Common myeloid progenitor, CD34-positive (primary cell): ENCODE results near the gene SPDL1.
A peak's percentile ranks its signal among the peaks of the same experiment; 100 is the strongest.

Experiments
- CTCF ChIA-PET: fragments of 350-600 bp; sonication (Branson Sonifier 250); formaldehyde crosslinking; loops from one replicate; lab custom pipeline; 2021; ENCODE audit warnings: antibody characterized with exemption; lab: Charles Lee
- POLR2A ChIA-PET: fragments of 350-600 bp; sonication (Branson Sonifier 250); formaldehyde crosslinking; loops from one replicate; lab custom pipeline; 2021; ENCODE audit warnings: antibody characterized with exemption; lab: Charles Lee
- DNase-seq, 3 donors: peaks; one replicate each; pipeline versions ENCODE4 v3.0.0 to v3.0.0-alpha.2; 2013
- H3K27ac ChIP-seq, 2 experiments: 1 replicate in 1 of 2; 2 replicates in 1 of 2; pipeline ENCODE4 v1.7.0; 2013; ENCODE audit warnings: inconsistent platforms in 2 of 2, low read length in 2 of 2, mild to moderate bottlenecking in 2 of 2, low read depth in 1 of 2, moderate library complexity in 1 of 2; ENCODE audit not compliant: severe bottlenecking in 2 of 2, insufficient read depth in 1 of 2, poor library complexity in 1 of 2
- H3K27me3 ChIP-seq, 5 experiments: replicated peaks in 2 of 5; 1 replicate in 3 of 5; 2 replicates in 2 of 5; pipeline versions ENCODE4 v1.6.1 to v1.7.0; 2013; ENCODE audit warnings: low read length in 4 of 5, mild to moderate bottlenecking in 2 of 5, moderate library complexity in 2 of 5, inconsistent platforms in 1 of 5; ENCODE audit not compliant: insufficient read depth in 5 of 5, control insufficient read depth in 4 of 5
- H3K36me3 ChIP-seq, 4 experiments: 1 replicate in 2 of 4; 2 replicates in 2 of 4; pipeline versions ENCODE4 v1.6.1 to v1.7.0; 2013; ENCODE audit warnings: low read length in 3 of 4, control low read depth in 1 of 4, mild to moderate bottlenecking in 1 of 4; ENCODE audit not compliant: control insufficient read depth in 4 of 4, insufficient read depth in 4 of 4
- H3K4me1 ChIP-seq, 4 experiments: 1 replicate in 3 of 4; 2 replicates in 1 of 4; pipeline versions ENCODE4 v1.6.1 to v1.7.1; 2013; ENCODE audit warnings: low read length in 3 of 4, mild to moderate bottlenecking in 3 of 4, control low read depth in 1 of 4, inconsistent platforms in 1 of 4, moderate library complexity in 1 of 4; ENCODE audit not compliant: control insufficient read depth in 4 of 4, insufficient read depth in 4 of 4; ENCODE audit errors: control extremely low read depth in 1 of 4
- H3K4me3 ChIP-seq, 7 experiments: 1 replicate in 4 of 7; 2 replicates in 3 of 7; pipeline versions ENCODE4 v1.5.1 to v1.7.0; 2013; ENCODE audit warnings: mild to moderate bottlenecking in 7 of 7, low read length in 6 of 7, moderate library complexity in 6 of 7, inconsistent platforms in 2 of 7, low read depth in 2 of 7, control low read depth in 1 of 7; ENCODE audit not compliant: insufficient read depth in 4 of 7, control insufficient read depth in 1 of 7; ENCODE audit errors: extremely low read depth in 1 of 7
- H3K9me3 ChIP-seq, 5 experiments: 1 replicate in 4 of 5; 2 replicates in 1 of 5; pipeline versions ENCODE4 v1.6.1 to v1.7.1; 2013; ENCODE audit warnings: low read length in 4 of 5, mild to moderate bottlenecking in 2 of 5, inconsistent platforms in 1 of 5, low read depth in 1 of 5, moderate library complexity in 1 of 5; ENCODE audit not compliant: control insufficient read depth in 4 of 5, insufficient read depth in 2 of 5; ENCODE audit errors: control extremely low read depth in 1 of 5
- WGBS: methylation state at CpG from one replicate; pipeline ENCODE4 v1.1.5; 2013; ENCODE audit not compliant: insufficient coverage; 5-methylcytosine and 5-hydroxymethylcytosine counted together

Gene SPDL1

DNA sequence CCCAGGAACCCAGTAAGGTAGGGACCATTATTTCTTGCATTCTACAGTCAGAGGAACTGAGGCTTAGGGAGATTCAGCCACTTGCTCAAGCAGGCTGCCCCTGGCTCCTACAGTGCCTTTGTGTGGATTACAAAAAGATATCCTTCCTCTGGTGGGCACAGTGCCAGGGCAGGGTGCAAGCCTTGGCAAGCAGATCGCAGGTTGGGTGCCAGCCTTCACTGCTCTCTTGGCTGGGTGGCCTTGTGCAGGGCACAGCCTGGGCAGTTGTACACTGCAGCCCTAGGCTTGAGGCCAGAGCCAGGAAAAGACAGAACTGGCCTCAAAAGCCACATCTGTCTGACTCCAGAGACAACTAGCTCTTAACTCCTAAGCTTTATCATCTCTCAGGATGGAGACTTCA is 68.5 kb downstream of the SPDL1 start:
- H3K4me3 ChIP-seq: no peak overlapping the region
- 71% methylated on average over 1 of the region's 1 CpG for WGBS
- H3K9me3 ChIP-seq: no peaks in the 10 kb centered on the region
- DNase-seq: no peak
- POLR2A ChIA-PET: no interaction called here
- CTCF ChIA-PET: interaction anchor here (1.0 to 3.8 kb wide), 3 partner anchors 13 to 15 kb away, joined by 3 to 16 read pairs (median 4); partner anchors contain the start of gene DOCK2
- no peaks in the 10 kb centered on the region for H3K27me3 ChIP-seq
- peaks cover 16 to 68% (median 60%) of the 10 kb centered on the region in 4 experiments for H3K4me1 ChIP-seq
- H3K36me3 ChIP-seq: peaks cover 4 to 60% (median 24%) of the 10 kb centered on the region in 4 experiments
- no peak overlapping the region for H3K27ac ChIP-seq

GRCh38 chr5:169653091-169653490 is 69.5 kb downstream of the SPDL1 start:
- DNase-seq: peak; percentile 18 to 65 (median 51)
- POLR2A ChIA-PET: interaction anchor here (1.3 kb wide), 1 partner anchor 15 kb away, joined by 5 read pairs; the partner anchor contains the start of gene DOCK2
- Histone ChIP-seq H3K27me3 (no peaks in the 10 kb centered on the region), H3K36me3 (peaks cover 4 to 61% (median 24%) of the 10 kb centered on the region in 4 experiments), H3K4me3 (peak overlapping the region in 1 of 7 experiments; percentile 8), H3K27ac (peak overlapping the region in 1 of 2 experiments; percentile 37), H3K9me3 (no peaks in the 10 kb centered on the region), H3K4me1 (peaks cover 14 to 58% (median 51%) of the 10 kb centered on the region in 4 experiments)
- CTCF ChIA-PET: interaction anchor here (3.8 kb wide), 1 partner anchor 16 kb away, joined by 16 read pairs; the partner anchor contains the start of gene DOCK2
- 67% methylated on average over 2 of the region's 5 CpGs for WGBS
